B cell (primary cell): ENCODE data around the gene CPLX1.

Experiments
- CTCF ChIP-seq: fragments of 200-600 bp; IDR thresholded peaks from one replicate; pipeline ENCODE4 v1.8.0; 2022; ENCODE audit warnings: antibody characterized with exemption, mild to moderate bottlenecking
- EZH2 ChIP-seq: IDR thresholded peaks from 2 replicates; pipeline ENCODE4 v1.6.1; 2012; ENCODE audit warnings: borderline replicate concordance, low read depth, mild to moderate bottlenecking, moderate library complexity, low read length; ENCODE audit not compliant: insufficient read depth, poor library complexity, severe bottlenecking

GRCh38 chr4:768995-769394 lies 56.9 kb downstream of the CPLX1 start:
- no peak for TF ChIP-seq EZH2
- no peak for TF ChIP-seq CTCF
